CD4-positive, alpha-beta T cell treated with Interleukin-4 for 1 hour (primary cell): Measurements from ENCODE around the gene FAM193A.
"Not testable (repeated sequence)": the region's sequence is repeated elsewhere in the genome, so short reads cannot be mapped to it uniquely, and the experiment has no call there.

Source experiments
- DNase-seq, 2 donors: peaks; one replicate each; pipeline ENCODE4 v3.0.0-alpha.2; 2020 to 2022

The FAM193A gene, protein sequence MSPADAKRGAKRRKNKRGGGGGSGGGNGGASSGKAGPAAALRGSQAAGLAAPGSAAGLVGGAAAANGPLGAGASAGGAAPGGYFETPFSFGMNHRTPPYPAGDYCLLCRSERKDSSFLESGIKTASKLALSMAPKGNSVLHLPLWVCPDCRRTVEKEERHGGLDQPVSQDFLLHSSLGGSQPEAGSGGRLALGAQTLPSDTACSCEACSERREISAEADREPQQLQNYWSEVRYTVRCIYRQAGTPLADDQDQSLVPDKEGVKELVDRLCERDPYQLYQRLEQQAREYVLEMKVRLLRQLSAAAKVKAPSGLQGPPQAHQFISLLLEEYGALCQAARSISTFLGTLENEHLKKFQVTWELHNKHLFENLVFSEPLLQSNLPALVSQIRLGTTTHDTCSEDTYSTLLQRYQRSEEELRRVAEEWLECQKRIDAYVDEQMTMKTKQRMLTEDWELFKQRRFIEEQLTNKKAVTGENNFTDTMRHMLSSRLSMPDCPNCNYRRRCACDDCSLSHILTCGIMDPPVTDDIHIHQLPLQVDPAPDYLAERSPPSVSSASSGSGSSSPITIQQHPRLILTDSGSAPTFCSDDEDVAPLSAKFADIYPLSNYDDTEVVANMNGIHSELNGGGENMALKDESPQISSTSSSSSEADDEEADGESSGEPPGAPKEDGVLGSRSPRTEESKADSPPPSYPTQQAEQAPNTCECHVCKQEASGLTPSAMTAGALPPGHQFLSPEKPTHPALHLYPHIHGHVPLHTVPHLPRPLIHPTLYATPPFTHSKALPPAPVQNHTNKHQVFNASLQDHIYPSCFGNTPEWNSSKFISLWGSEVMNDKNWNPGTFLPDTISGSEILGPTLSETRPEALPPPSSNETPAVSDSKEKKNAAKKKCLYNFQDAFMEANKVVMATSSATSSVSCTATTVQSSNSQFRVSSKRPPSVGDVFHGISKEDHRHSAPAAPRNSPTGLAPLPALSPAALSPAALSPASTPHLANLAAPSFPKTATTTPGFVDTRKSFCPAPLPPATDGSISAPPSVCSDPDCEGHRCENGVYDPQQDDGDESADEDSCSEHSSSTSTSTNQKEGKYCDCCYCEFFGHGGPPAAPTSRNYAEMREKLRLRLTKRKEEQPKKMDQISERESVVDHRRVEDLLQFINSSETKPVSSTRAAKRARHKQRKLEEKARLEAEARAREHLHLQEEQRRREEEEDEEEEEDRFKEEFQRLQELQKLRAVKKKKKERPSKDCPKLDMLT (N-terminal part only)

GRCh38 chr4:2536193-2537010, at the start of gene FAM193A:
Gene FAM193A (plus strand): TSS chr4:2536647. CDS start chr4:2536916, 269 bp downstream.
- DNase-seq = peak; percentile 99 to 100

DNA sequence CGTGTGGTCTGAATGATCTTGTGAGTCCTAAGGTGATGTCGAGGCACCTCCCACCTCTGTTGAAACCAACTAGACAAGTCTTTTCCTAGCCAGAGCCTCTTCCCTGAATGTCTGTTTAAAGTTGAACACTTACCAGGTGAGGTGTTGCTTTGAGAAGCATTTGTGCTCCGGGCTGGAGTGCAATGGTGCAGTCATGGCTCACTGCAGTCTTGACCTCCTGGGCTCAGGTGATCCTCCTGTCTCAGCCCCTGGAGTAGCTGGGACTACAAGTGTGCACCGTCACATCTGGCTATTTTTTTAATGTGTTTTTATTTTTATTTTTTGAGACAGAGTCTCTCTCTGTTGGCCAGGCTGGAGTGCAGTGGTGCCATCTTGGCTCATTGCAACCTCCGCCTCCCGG, 49.5 kb upstream of the FAM193A start:
- no peak for DNase-seq

GRCh38 chr4:2487632-2488031, 48.8 kb upstream of the FAM193A start:
- peak in 1 of 2 donors; percentile 32 for DNase-seq

DNA sequence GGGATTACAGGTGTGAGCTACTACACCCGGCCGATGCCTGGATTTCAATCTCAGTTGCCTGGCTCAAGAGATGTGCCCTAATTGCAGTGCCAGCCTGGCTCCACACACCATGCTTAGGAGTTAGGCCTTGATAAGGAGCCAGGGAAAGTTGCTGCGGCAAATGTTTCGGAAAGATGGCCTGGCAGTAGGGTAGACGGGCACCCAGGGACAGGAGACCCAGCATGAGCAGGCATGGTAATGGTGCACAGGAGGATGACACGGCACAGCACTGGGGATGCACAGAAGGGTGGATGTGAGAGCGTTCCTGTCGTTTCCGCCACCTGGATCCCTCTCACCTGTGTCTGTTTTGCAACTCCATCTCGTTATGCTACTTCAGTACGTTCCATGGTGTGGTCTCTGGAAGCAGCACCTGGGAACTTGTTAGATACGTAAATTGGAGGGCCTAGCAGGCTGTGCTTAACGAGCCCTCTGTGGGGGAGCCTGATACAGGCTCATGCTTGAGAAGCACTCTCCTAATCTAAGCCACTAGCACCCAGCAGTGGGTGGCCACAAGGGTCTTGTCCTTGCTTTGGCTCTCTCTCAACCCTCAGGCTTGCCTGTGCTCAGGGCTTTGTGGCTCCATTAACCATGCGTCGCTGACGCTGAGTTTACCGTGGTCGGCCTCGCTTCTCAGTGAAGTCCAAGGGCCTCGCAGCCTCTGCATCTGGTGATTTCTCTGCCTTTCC, 47.2 kb upstream of the FAM193A start:
- no peak for DNase-seq

DNA sequence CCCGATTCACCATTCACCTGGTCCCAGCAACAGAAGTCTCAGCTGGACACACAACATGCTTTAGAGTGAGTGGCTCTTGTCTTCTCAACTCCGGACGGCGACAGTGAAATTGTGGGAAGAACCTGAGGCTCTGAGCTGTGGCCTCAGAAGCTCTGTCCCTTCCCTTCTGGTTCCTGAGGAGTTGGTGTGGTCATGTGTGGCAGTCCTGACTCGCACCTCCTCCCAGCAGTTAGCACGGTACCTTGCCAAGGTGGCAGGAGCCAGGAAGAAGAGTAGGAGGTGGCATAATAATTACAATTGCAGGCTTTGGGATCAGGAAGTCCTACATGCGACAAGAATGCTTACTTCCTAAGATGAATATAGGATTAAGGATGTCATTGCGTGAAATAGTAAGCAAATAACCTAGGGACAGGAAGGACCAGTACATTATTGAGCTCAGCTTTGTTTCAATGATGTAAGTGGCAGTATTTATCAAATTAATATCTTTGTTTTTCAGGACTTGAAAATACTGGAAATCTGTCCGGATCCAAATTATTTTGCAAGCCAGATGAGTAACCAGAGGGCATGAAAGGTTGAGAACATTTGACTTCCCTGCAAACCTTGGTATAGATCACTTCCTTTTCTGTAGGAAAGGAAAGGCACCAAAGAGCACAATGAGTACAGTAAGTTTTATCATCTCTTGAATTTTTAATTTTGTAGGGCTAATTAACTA, 46.5 kb upstream of the FAM193A start:
- no peak for DNase-seq

GRCh38 chr4:2492970-2493369, 43.5 kb upstream of the FAM193A start:
- DNase-seq = no peak

- DNase-seq = no peak
Measured at GRCh38 chr4:2494992-2495391, 41.5 kb upstream of the FAM193A start.

DNA sequence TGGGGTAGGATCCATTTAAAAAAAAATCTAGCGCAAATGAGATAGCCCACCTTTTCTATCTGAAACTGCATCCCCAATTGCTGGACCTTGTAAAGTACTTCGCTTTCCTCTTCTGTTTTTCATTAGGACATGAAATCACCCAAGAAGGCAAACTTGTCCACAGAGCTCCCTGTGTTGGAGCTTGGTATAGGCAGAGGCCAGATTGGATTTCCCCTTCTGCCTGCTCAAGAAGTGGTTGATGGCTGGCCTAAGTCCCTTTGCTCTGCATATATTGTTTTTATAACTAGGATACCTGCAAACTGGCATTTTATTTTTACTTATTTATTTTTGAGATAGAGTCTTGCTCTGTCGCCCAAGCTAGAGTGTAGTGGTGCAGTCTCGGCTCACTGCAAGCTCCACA, 39.1 kb upstream of the FAM193A start:
- DNase-seq = no peak

GRCh38 chr4:2497931-2498330, 38.5 kb upstream of the FAM193A start:
- DNase-seq = peak in 1 of 2 donors; percentile 45

GRCh38 chr4:2500547-2500946, 35.9 kb upstream of the FAM193A start:
- no peak for DNase-seq

DNA sequence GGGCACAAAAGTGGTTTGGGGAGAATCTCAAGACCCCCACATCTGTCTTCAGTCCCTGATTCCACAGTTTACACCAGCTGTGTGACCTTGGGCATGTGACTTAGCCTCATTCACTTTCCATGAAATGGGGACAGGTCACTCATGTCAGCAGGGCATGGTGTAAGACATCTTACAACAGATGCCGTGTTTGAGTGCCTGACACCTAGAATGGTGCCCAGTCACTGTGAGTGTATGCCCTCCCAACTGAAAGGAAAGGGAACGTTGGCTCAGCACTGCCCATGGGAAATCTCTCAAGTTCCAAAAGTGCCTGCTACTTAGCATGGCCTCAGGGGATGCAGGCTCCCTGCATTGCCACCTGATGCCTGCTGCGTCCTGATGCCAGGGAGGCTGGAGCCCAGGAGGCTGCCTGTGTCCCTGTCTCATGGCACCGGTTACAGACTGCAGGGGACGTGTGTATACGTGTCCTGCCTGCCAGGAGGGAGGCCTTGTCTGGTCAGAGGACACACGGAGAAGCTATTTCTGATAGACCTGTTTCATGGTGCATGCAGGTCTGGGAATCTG, 35.3 kb upstream of the FAM193A start:
- DNase-seq = no peak

DNA sequence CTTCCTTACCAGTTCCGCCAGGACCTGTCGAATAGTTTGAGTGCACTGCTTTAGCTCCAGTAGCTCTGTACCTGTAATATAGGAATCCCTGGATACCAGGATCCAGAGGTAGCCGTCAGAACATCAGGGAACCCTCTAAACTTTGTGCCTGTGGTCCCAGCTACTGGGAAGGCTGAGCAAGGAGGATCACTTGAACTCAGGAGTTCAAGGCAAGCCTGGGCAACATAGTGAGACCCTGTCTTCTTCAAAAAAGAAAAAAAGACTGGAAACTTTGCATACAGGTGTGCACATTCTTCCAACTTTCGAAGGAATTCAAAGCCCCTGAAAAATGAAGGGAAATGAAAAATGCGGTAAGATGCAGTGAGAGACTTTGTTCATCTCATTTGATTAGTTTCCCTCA, 32.6 kb upstream of the FAM193A start:
- no peak for DNase-seq

DNA sequence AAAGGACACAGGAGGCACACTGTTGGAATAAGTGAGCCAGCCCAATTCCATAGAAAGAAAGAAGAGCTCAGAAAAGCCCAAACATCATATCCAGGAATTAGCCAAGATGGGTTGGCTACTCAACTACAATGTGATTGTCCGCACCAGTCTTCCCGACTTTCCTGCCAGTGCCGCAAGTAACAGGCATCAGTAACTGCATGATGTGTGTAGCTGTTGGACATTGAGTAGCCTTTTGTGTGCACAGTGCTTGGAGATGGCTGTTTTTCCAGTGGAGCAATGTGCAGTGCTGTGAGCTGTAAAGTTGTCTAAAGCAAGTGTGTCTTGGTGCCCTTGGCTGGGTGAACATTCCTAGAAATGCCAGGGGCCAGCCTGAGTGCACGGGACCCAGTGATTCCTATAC, 29.2 kb upstream of the FAM193A start:
- DNase-seq = no peak

DNA sequence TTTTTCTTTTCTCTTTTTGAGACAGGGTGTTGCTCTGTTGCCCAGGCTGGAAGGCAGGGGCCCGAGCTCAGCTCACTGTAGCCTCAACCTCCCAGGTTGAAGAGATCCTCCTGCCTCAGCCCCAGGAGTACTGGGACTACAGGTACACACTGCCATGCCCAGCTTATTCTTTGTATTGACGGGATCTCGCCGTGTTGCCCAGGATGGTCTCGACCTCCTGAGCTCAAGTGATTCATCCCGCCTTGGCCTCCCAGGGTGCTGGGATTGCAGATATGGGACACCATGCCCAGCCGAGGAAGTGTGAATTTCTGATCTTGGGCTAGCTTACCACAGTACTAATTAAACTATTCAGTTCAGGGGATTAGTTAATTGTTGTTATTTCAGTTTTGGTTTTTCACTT, 28.6 kb upstream of the FAM193A start:
- no peak for DNase-seq

- DNase-seq = no peak
Measured at GRCh38 chr4:2510351-2511259, 25.8 kb upstream of the FAM193A start.

DNA sequence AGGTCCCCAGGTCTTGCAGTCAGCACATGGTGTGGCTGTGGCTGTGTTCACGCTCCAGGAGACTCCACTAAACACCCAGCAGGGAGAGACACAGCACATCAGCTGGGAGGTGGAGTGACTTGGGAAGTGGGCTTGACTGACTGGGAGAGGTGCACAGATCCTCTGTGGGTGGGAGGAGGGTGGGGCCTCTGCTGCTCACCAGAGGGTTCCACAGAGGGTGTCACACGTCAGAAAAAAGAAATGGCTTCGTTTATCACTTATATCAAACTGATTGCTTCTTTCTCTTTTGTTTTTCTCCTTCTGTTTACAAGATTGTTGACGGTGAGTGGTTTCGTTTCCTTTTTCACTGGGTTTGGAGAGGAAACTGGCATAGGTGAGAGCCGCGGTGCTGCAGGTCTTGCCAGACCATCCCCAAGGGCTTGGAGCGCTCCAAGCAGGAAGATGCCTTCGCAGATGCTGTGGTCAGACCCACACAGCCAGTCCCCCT, 24.8 kb upstream of the FAM193A start:
- DNase-seq = peak in 1 of 2 donors; percentile 22

DNA sequence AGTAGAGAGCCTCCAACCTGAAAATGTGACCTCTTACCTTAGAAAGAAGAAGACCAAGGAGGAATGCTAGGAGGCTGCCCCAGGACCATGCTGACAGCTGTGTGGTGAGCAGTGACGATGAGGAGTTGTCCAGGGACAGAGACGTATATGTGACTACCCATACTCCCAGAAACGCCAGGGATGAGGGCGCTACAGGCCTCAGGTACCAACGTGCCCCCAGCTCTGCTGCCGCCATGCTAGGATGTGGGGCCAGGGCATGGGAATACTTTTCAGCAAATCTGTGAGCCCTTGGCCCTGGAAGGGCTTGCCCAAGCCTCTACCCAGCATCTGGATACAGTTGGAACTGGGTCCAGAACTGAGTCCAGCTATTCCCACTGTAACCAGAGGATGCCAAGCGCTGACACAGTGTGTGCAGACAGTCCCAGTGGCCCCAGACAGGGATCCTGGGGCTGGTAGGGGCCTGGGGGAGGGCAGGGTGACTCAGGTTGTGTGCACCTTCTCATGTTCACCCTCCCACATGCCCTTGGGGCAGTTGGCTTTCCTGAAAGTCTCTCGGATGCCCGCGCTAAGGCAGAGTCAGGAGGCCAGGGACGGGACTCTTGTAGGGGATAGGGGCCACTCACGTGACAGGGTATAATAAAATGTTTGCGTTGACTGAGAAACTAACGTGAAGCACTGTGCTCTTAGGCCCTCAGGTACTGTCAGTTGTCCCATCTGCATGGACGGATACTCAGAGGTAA, 23.9 kb upstream of the FAM193A start:
- DNase-seq = no peak

- DNase-seq = not testable (repeated sequence)
Measured at GRCh38 chr4:2514193-2514592, 22.3 kb upstream of the FAM193A start.
